Measurements from ENCODE around the gene GAB1.

The GAB1 gene

GRCh38 chr4:143410015-143410414 is 73.3 kb downstream of the GAB1 start:
- no peak for DNase-seq (ENCODE audit: low spot score in 2 of 2)
- Histone ChIP-seq H3K4me1 (peaks cover 35% of the 10 kb centered on the region), H3K4me3 (no peak overlapping the region), H3K9me3 (no peaks in the 10 kb centered on the region), H3K36me3 (replicated peaks) (no peaks in the 10 kb centered on the region), H3K27me3 (ENCODE audit: low read depth) (no peaks in the 10 kb centered on the region)
- in situ Hi-C loops (cut with MboI; ENCODE audit: low sequenced_read_pairs): no loop called here

- peak; percentile 69 to 97 for DNase-seq (ENCODE audit: low spot score in 2 of 2)
- in situ Hi-C loops (cut with MboI; ENCODE audit: low sequenced_read_pairs): no loop called here
- Histone ChIP-seq H3K4me3 (no peak overlapping the region), H3K4me1 (peaks cover 32% of the 10 kb centered on the region), H3K36me3 (replicated peaks) (no peaks in the 10 kb centered on the region), H3K9me3 (no peaks in the 10 kb centered on the region), H3K27me3 (ENCODE audit: low read depth) (no peaks in the 10 kb centered on the region)
These were observed 75.1 kb downstream of the GAB1 start for GRCh38 chr4:143411527-143412419.

GRCh38 chr4:143412420-143412758 is 75.7 kb downstream of the GAB1 start:
- Histone ChIP-seq H3K4me3 (no peak overlapping the region), H3K36me3 (replicated peaks) (no peaks in the 10 kb centered on the region), H3K27me3 (ENCODE audit: low read depth) (no peaks in the 10 kb centered on the region), H3K9me3 (no peaks in the 10 kb centered on the region), H3K4me1 (peaks cover 31% of the 10 kb centered on the region)
- in situ Hi-C loops (cut with MboI; ENCODE audit: low sequenced_read_pairs): no loop called here
- no peak for DNase-seq (ENCODE audit: low spot score in 2 of 2)

- DNase-seq (ENCODE audit: low spot score in 2 of 2): no peak
- Histone ChIP-seq H3K27me3 (ENCODE audit: low read depth) (no peaks in the 10 kb centered on the region), H3K4me3 (no peak overlapping the region), H3K4me1 (peaks cover 7% of the 10 kb centered on the region), H3K36me3 (replicated peaks) (no peaks in the 10 kb centered on the region), H3K9me3 (no peaks in the 10 kb centered on the region)
- in situ Hi-C loops (cut with MboI; ENCODE audit: low sequenced_read_pairs): no loop called here
These were observed 81.2 kb downstream of the GAB1 start for GRCh38 chr4:143417679-143418403.

- in situ Hi-C loops (cut with MboI; ENCODE audit: low sequenced_read_pairs): no loop called here
- DNase-seq (ENCODE audit: low spot score in 2 of 2): no peak
These were observed 83.6 kb downstream of the GAB1 start for GRCh38 chr4:143420227-143420626.

GRCh38 chr4:143421609-143422008 is 84.9 kb downstream of the GAB1 start:
- H3K4me3 ChIP-seq: no peak overlapping the region
- no peaks in the 10 kb centered on the region for H3K36me3 ChIP-seq (replicated peaks)
- no peak for DNase-seq (ENCODE audit: low spot score in 2 of 2)
- H3K27me3 ChIP-seq (ENCODE audit: low read depth): no peaks in the 10 kb centered on the region
- in situ Hi-C loops (cut with MboI; ENCODE audit: low sequenced_read_pairs): no loop called here
- H3K4me1 ChIP-seq: peaks cover 6% of the 10 kb centered on the region
- peaks cover 2% of the 10 kb centered on the region; the same call in 1 of the 2 replicates for H3K9me3 ChIP-seq

More at GRCh38 chr4:143420227-143420626, 83.6 kb downstream of the GAB1 start:
- Histone ChIP-seq H3K9me3 (peaks cover 2% of the 10 kb centered on the region; the same call in 1 of the 2 replicates), H3K4me3 (no peak overlapping the region), H3K4me1 (peaks cover 6% of the 10 kb centered on the region), H3K36me3 (replicated peaks) (no peaks in the 10 kb centered on the region), H3K27me3 (ENCODE audit: low read depth) (no peaks in the 10 kb centered on the region)

GRCh38 chr4:143424276-143424675 is 87.6 kb downstream of the GAB1 start:
- DNase-seq (ENCODE audit: low spot score in 2 of 2): peak in 1 of 2 experiments; percentile 53
- no peaks in the 10 kb centered on the region for H3K36me3 ChIP-seq (replicated peaks)
- no peak overlapping the region for H3K4me3 ChIP-seq
- peaks cover 6% of the 10 kb centered on the region for H3K4me1 ChIP-seq
- peaks cover 2% of the 10 kb centered on the region; the same call in 1 of the 2 replicates for H3K9me3 ChIP-seq
- in situ Hi-C loops (cut with MboI; ENCODE audit: low sequenced_read_pairs): no loop called here
- H3K27me3 ChIP-seq (ENCODE audit: low read depth): no peaks in the 10 kb centered on the region

GRCh38 chr4:143431526-143432257 is 95.0 kb downstream of the GAB1 start:
- Histone ChIP-seq H3K36me3 (replicated peaks) (no peaks in the 10 kb centered on the region), H3K27me3 (ENCODE audit: low read depth) (no peaks in the 10 kb centered on the region), H3K4me1 (peaks cover 39% of the 10 kb centered on the region), H3K9me3 (no peaks in the 10 kb centered on the region), H3K4me3 (no peak overlapping the region)
- peak; percentile 28 to 43 for DNase-seq (ENCODE audit: low spot score in 2 of 2)
- in situ Hi-C loops (cut with MboI; ENCODE audit: low sequenced_read_pairs): no loop called here

- Histone ChIP-seq H3K4me3 (no peak overlapping the region), H3K27me3 (ENCODE audit: low read depth) (no peaks in the 10 kb centered on the region), H3K36me3 (replicated peaks) (no peaks in the 10 kb centered on the region), H3K9me3 (no peaks in the 10 kb centered on the region), H3K4me1 (peaks cover 44% of the 10 kb centered on the region)
- no peak for DNase-seq (ENCODE audit: low spot score in 2 of 2)
- in situ Hi-C loops (cut with MboI; ENCODE audit: low sequenced_read_pairs): no loop called here
These were observed 95.5 kb downstream of the GAB1 start for GRCh38 chr4:143432258-143432591.

GRCh38 chr4:143433231-143433630 is 96.6 kb downstream of the GAB1 start:
- Histone ChIP-seq H3K36me3 (replicated peaks) (no peaks in the 10 kb centered on the region; the same call in 1 of the 2 replicates), H3K27me3 (ENCODE audit: low read depth) (no peaks in the 10 kb centered on the region), H3K4me1 (peaks cover 44% of the 10 kb centered on the region), H3K9me3 (no peaks in the 10 kb centered on the region), H3K4me3 (no peak overlapping the region)
- in situ Hi-C loops (cut with MboI; ENCODE audit: low sequenced_read_pairs): no loop called here
- DNase-seq (ENCODE audit: low spot score in 2 of 2): no peak

GRCh38 chr4:143435955-143436354 is 99.3 kb downstream of the GAB1 start:
- Histone ChIP-seq H3K27me3 (ENCODE audit: low read depth) (no peaks in the 10 kb centered on the region), H3K4me1 (peaks cover 39% of the 10 kb centered on the region), H3K9me3 (no peaks in the 10 kb centered on the region), H3K4me3 (no peak overlapping the region), H3K36me3 (replicated peaks) (no peaks in the 10 kb centered on the region; the same call in 1 of the 2 replicates)
- DNase-seq (ENCODE audit: low spot score in 2 of 2): peak; percentile 18 to 86
- in situ Hi-C loops (cut with MboI; ENCODE audit: low sequenced_read_pairs): no loop called here

- Histone ChIP-seq H3K27me3 (ENCODE audit: low read depth) (no peaks in the 10 kb centered on the region), H3K36me3 (replicated peaks) (no peaks in the 10 kb centered on the region; the same call in 1 of the 2 replicates), H3K4me1 (peaks cover 25% of the 10 kb centered on the region), H3K4me3 (no peak overlapping the region), H3K9me3 (no peaks in the 10 kb centered on the region)
- no peak for DNase-seq (ENCODE audit: low spot score in 2 of 2)
- in situ Hi-C loops (cut with MboI; ENCODE audit: low sequenced_read_pairs): no loop called here
These were observed 100.8 kb downstream of the GAB1 start for GRCh38 chr4:143437476-143437875.

GRCh38 chr4:143437937-143438336 is 101.3 kb downstream of the GAB1 start:
- in situ Hi-C loops (cut with MboI; ENCODE audit: low sequenced_read_pairs): no loop called here
- Histone ChIP-seq H3K4me1 (peaks cover 24% of the 10 kb centered on the region), H3K4me3 (no peak overlapping the region), H3K36me3 (replicated peaks) (no peaks in the 10 kb centered on the region; the same call in 1 of the 2 replicates), H3K9me3 (no peaks in the 10 kb centered on the region), H3K27me3 (ENCODE audit: low read depth) (no peaks in the 10 kb centered on the region)
- no peak for DNase-seq (ENCODE audit: low spot score in 2 of 2)
